B cell (primary cell): ENCODE data around the gene KCNMB2. TPM values are rescaled to one million over a fixed set of nuclear protein-coding genes. Genes with fewer than 3 reads are reported as not detected.

Experiments used
- ATAC-seq: fragments of 200-7000 bp; cut with Tn5 transposase; one replicate; pipeline ENCODE4 v1.10.0; 2021; ENCODE audit warnings: low read depth, mild to moderate bottlenecking, moderate number of reproducible peaks, moderate library complexity
- CTCF ChIA-PET: fragments of 350-600 bp; sonication (Branson Sonifier 250); formaldehyde crosslinking; loops from one replicate; lab custom pipeline; 2021; ENCODE audit warnings: antibody characterized with exemption, inconsistent platforms; lab: Charles Lee
- POLR2A ChIA-PET: fragments of 350-600 bp; sonication (Branson Sonifier 250); formaldehyde crosslinking; loops from one replicate; lab custom pipeline; 2021; ENCODE audit warnings: antibody characterized with exemption; lab: Charles Lee
- DNase-seq: peaks from one replicate; pipeline ENCODE4 v3.0.0; 2013
- H2AFZ ChIP-seq: 2 replicates; pipeline ENCODE4 v1.6.1; 2012; ENCODE audit warnings: mild to moderate bottlenecking, low read depth, low read length; ENCODE audit not compliant: insufficient read depth, poor library complexity, severe bottlenecking
- H3K27ac ChIP-seq, 2 donors: 1 replicate in 1 of 2; 2 replicates in 1 of 2; pipeline ENCODE4 v1.5.1; 2012 to 2013; ENCODE audit warnings: low read length in 2 of 2, mild to moderate bottlenecking in 2 of 2, moderate library complexity in 1 of 2
- H3K27me3 ChIP-seq, 4 experiments: fragments of 200-600 bp in 1 of 4; sonication (generic) in 1 of 4; replicated peaks in 1 of 4; 1 replicate in 2 of 4; 2 replicates in 2 of 4; pipeline versions ENCODE4 v1.6.1 to v1.7.0; 2013 to 2016; ENCODE audit warnings: low read length in 3 of 4, mild to moderate bottlenecking in 2 of 4, mixed read lengths in 1 of 4, moderate library complexity in 1 of 4; ENCODE audit not compliant: insufficient read depth in 4 of 4, control insufficient read depth in 3 of 4; ENCODE audit errors: control extremely low read depth in 1 of 4
- H3K36me3 ChIP-seq, 2 experiments: replicated peaks in 1 of 2; 1 replicate in 1 of 2; 2 replicates in 1 of 2; pipeline versions ENCODE4 v1.6.1 to v1.7.1; 2013; ENCODE audit warnings: low read length in 1 of 2; ENCODE audit not compliant: insufficient read depth in 2 of 2, control insufficient read depth in 1 of 2; ENCODE audit errors: control extremely low read depth in 1 of 2, extremely low read depth in 1 of 2
- H3K4me1 ChIP-seq, 2 donors: fragments of 200-600 bp in 1 of 2; sonication (generic) in 1 of 2; 1 replicate in 1 of 2; 2 replicates in 1 of 2; pipeline versions ENCODE4 v1.5.1 to v1.6.1; 2013 to 2017; ENCODE audit warnings: low read length in 2 of 2; ENCODE audit not compliant: control insufficient read depth in 2 of 2, insufficient read depth in 2 of 2
- H3K4me2 ChIP-seq: replicated peaks from 2 replicates; pipeline ENCODE3; 2012; ENCODE audit warnings: mild to moderate bottlenecking, low read depth, low read length; ENCODE audit not compliant: poor library complexity, severe bottlenecking
- H3K4me3 ChIP-seq, 5 experiments: fragments of 200-600 bp in 1 of 5; sonication (generic) in 1 of 5; 1 replicate in 3 of 5; 2 replicates in 2 of 5; pipeline versions ENCODE4 v1.5.1 to v1.7.0; 2011 to 2016; ENCODE audit warnings: low read length in 4 of 5, mild to moderate bottlenecking in 4 of 5, low read depth in 2 of 5, control low read depth in 1 of 5, moderate library complexity in 1 of 5; ENCODE audit not compliant: insufficient read depth in 1 of 5; ENCODE audit errors: control extremely low read depth in 1 of 5, extremely low read depth in 1 of 5
- H3K79me2 ChIP-seq: fragments of 200-600 bp; sonication (generic); one replicate; pipeline ENCODE4 v1.6.0; 2016; ENCODE audit warnings: low read length; ENCODE audit not compliant: control insufficient read depth, insufficient read depth
- H3K9ac ChIP-seq: fragments of 200-600 bp; sonication (generic); 2 replicates; pipeline ENCODE4 v1.6.1; 2017; ENCODE audit warnings: mild to moderate bottlenecking, low read length, moderate library complexity
- H3K9me3 ChIP-seq, 3 donors: one replicate each; pipeline versions ENCODE4 v1.6.1 to v1.7.1; 2013; ENCODE audit warnings: low read length in 2 of 3; ENCODE audit not compliant: control insufficient read depth in 2 of 3, insufficient read depth in 1 of 3; ENCODE audit errors: control extremely low read depth in 1 of 3
- H4K20me1 ChIP-seq: 2 replicates; pipeline ENCODE4 v1.6.0; 2012; ENCODE audit warnings: mild to moderate bottlenecking, low read length; ENCODE audit not compliant: insufficient read depth, control insufficient read depth, poor library complexity, severe bottlenecking
- H3K27ac Mint-ChIP-seq: one replicate; pipeline ENCODE4 v1.8.0; 2021; ENCODE audit warnings: mixed read lengths
- H3K27me3 Mint-ChIP-seq: one replicate; pipeline ENCODE4 v1.8.0; 2021; ENCODE audit warnings: mixed read lengths
- H3K4me1 Mint-ChIP-seq: one replicate; pipeline ENCODE4 v1.8.0; 2021; ENCODE audit warnings: mixed read lengths
- H3K4me3 Mint-ChIP-seq: one replicate; pipeline ENCODE4 v1.8.0; 2021; ENCODE audit warnings: mixed read lengths
- H3K9me3 Mint-ChIP-seq: one replicate; pipeline ENCODE4 v1.8.0; 2022; ENCODE audit warnings: mixed read lengths; ENCODE audit not compliant: insufficient read depth
- CTCF ChIP-seq: fragments of 200-600 bp; IDR thresholded peaks from one replicate; pipeline ENCODE4 v1.8.0; 2022; ENCODE audit warnings: antibody characterized with exemption, mild to moderate bottlenecking
- EZH2 ChIP-seq: IDR thresholded peaks from 2 replicates; pipeline ENCODE4 v1.6.1; 2012; ENCODE audit warnings: borderline replicate concordance, low read depth, mild to moderate bottlenecking, moderate library complexity, low read length; ENCODE audit not compliant: insufficient read depth, poor library complexity, severe bottlenecking
- WGBS: methylation state at CpG from one replicate; pipeline ENCODE4 v1.1.5; 2013; ENCODE audit warnings: missing lambda C conversion rate; ENCODE audit not compliant: insufficient coverage; 5-methylcytosine and 5-hydroxymethylcytosine counted together
- intact Hi-C: fragments of 100-400 bp; cut with micrococcal nuclease; formaldehyde crosslinking; loops from one replicate; pipeline ENCODE4 v1.10.0; 2022
- polyA plus RNA-seq: library from polyadenylated mRNA; depleted of rRNA; stranded (reverse); fragments of >200 nt; gene quantifications from 2 replicates; pipeline ENCODE4 v1.2.3, GENCODE V29; 2012
- total RNA-seq, 2 donors: library from RNA; stranded (reverse); fragments of 120-200 nt in 1 of 2; gene quantifications; 1 replicate in 1 of 2; 2 replicates in 1 of 2; pipeline versions ENCODE4 v1.2.3 to v1.2.4, GENCODE V29; 2013 to 2022

Gene KCNMB2
- total and polyA plus RNA-seq, 2 donors (not counting 1 experiment from before 2014, with no cell fraction given): not detected

GRCh38 chr3:178562143-178562946 is 26.1 kb downstream of the KCNMB2 start:
- Mint-ChIP-seq H3K27me3 (no peaks in the 10 kb centered on the region), H3K4me1 (no peaks in the 10 kb centered on the region), H3K9me3 (no peaks in the 10 kb centered on the region), H3K4me3 (no peak overlapping the region), H3K27ac (no peak overlapping the region)
- ATAC-seq (no peak), DNase-seq (no peak)
- WGBS: 75% methylated on average over 3 of the region's 4 CpGs
- H3K4me1 ChIP-seq: no peaks in the 10 kb centered on the region
- H3K27me3 ChIP-seq: no peaks in the 10 kb centered on the region
- POLR2A ChIA-PET: no interaction called here
- CTCF ChIA-PET: interaction anchor here (0.6 kb wide), 1 partner anchor 87 kb away, joined by 4 read pairs; no protein-coding TSS in a partner anchor
- intact Hi-C loops: no loop called here
- no peak overlapping the region for H3K27ac ChIP-seq
- H2AFZ ChIP-seq: no peak overlapping the region
- TF ChIP-seq CTCF (no peak), EZH2 (no peak)
- H3K9me3 ChIP-seq: no peaks in the 10 kb centered on the region
- no peaks in the 10 kb centered on the region for H4K20me1 ChIP-seq
- H3K4me2 ChIP-seq: no peak overlapping the region
- H3K79me2 ChIP-seq: no peaks in the 10 kb centered on the region
- H3K36me3 ChIP-seq: no peaks in the 10 kb centered on the region
- no peak overlapping the region for H3K9ac ChIP-seq
- H3K4me3 ChIP-seq: no peak overlapping the region

GRCh38 chr3:178562947-178563232 is 26.7 kb downstream of the KCNMB2 start:
- Histone ChIP-seq H2AFZ (no peak overlapping the region), H3K36me3 (no peaks in the 10 kb centered on the region), H3K27me3 (no peaks in the 10 kb centered on the region), H4K20me1 (no peaks in the 10 kb centered on the region), H3K4me2 (no peak overlapping the region), H3K4me3 (no peak overlapping the region), H3K79me2 (no peaks in the 10 kb centered on the region), H3K9me3 (no peaks in the 10 kb centered on the region), H3K27ac (no peak overlapping the region), H3K9ac (no peak overlapping the region), H3K4me1 (no peaks in the 10 kb centered on the region)
- ATAC-seq: no peak
- intact Hi-C loops: no loop called here
- Mint-ChIP-seq H3K4me1 (no peaks in the 10 kb centered on the region), H3K4me3 (no peak overlapping the region), H3K27ac (no peak overlapping the region), H3K27me3 (no peaks in the 10 kb centered on the region), H3K9me3 (no peaks in the 10 kb centered on the region)
- TF ChIP-seq EZH2 (no peak), CTCF (no peak)
- ChIA-PET POLR2A (no interaction called here), CTCF (interaction anchor here (0.6 kb wide), 1 partner anchor 86 kb away, joined by 4 read pairs; no protein-coding TSS in a partner anchor)
- 57% methylated on average over 1 of the region's 1 CpG for WGBS
- no peak for DNase-seq
